K562 (cell line): ENCODE results near the gene REG3G. TPM values are rescaled to one million over a fixed set of nuclear protein-coding genes. Genes with fewer than 3 reads are reported as not detected.

ENCODE experiments used
- BMI1 ChIP-seq: fragments of 150-350 bp; IDR thresholded peaks from 2 replicates; pipeline ENCODE4 v1.6.1; 2014; ENCODE audit warnings: low read length
- DDX20 ChIP-seq: fragments of 450-650 bp; IDR thresholded peaks from 2 replicates; pipeline ENCODE4 v1.6.1; 2016; ENCODE audit warnings: missing genetic modification characterization, low read depth, mild to moderate bottlenecking, missing compliant biosample characterization, moderate library complexity
- MED1 ChIP-seq: sonication (generic); formaldehyde crosslinking; IDR thresholded peaks from 2 replicates; pipeline ENCODE4 v1.8.1; 2023; ENCODE audit warnings: missing genetic modification reagents, borderline replicate concordance
- RBM15 ChIP-seq: fragments of 200-400 bp; formaldehyde crosslinking; IDR thresholded peaks from 2 replicates; pipeline ENCODE4 v1.6.1; 2018; ENCODE audit warnings: mild to moderate bottlenecking, low read length, moderate library complexity; ENCODE audit not compliant: insufficient read depth
- TAF9B ChIP-seq: fragments of 450-650 bp; IDR thresholded peaks from 2 replicates; pipeline ENCODE4 v1.6.1; 2018; ENCODE audit warnings: mild to moderate bottlenecking; ENCODE audit not compliant: partially characterized antibody
- ZBTB40 ChIP-seq, 2 experiments: fragments of 450-650 bp in 1 of 2; sonication (generic) in 1 of 2; formaldehyde crosslinking in 1 of 2; IDR thresholded peaks; 2 replicates each; pipeline versions ENCODE4 v1.7.1 to v1.9.0; 2016 to 2022; ENCODE audit warnings: inconsistent platforms in 1 of 2, mild to moderate bottlenecking in 1 of 2, missing genetic modification reagents in 1 of 2
- polyA plus RNA-seq, 8 experiments: library from polyadenylated mRNA; depleted of rRNA in 4 of 8; stranded (reverse) in 5 of 8; unstranded in 3 of 8; fragments of >200 nt; fragmentation: Nextera tagmentation in 2 of 8; fragmentation: Illumina TruSeq in 1 of 8; extraction: Ambion mirVana in 2 of 8; extraction: Trizol in 1 of 8; gene quantifications; 2 replicates each; pipeline versions ENCODE4 v1.2.1 to v1.2.3, GENCODE V29; 2011 to 2014; ENCODE audit warnings: inconsistent platforms in 1 of 8, missing spikeins in 1 of 8
- total RNA-seq, 7 experiments: library from RNA; depleted of rRNA in 6 of 7; stranded (reverse); fragments of >200 nt in 6 of 7; fragmentation: Illumina TruSeq in 2 of 7; extraction: Trizol in 2 of 7; gene quantifications; 2 replicates each; pipeline versions ENCODE4 v1.2.1 to v1.2.3, GENCODE V29; 2011 to 2021; ENCODE audit warnings: low replicate concordance in 1 of 7

REG3G gene
- total and polyA plus RNA-seq, 9 of the 15 experiments (the other 6 are each of a cell fraction or from before 2014, with no cell fraction given), result not detected

DNA sequence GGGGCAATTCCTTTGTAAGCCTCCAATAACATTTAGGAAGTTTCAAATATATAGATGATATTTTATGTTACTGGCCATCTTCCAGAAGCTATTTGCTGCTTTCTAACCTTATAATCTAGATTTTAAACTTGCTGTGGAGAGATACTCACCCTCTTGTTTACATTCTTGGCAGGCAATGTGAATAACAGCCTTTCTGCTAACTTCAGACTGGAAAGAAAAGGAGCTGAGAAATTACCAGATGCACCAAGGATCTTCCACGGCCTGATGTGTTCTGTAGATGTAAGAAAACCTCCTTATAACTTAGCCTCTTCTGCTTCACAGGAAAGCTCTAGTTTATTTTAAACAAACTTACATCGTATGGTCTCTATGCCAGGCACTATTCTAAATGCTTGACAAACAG is 45.6 kb downstream of the REG3G start (continued):
- no peak for TF ChIP-seq BMI1
- TF ChIP-seq DDX20, result no peak
- no peak for TF ChIP-seq MED1 (CRISPR knock-in tag)
- no peak for TF ChIP-seq ZBTB40 (IDR thresholded peaks at IDR 0.05)
- no peak for TF ChIP-seq ZBTB40 (CRISPR knock-in tag; IDR thresholded peaks at IDR 0.05)
- no peak for TF ChIP-seq TAF9B
- no peak for TF ChIP-seq RBM15

Other genes with a start within 250 kb of the REG3G start
- gene REG1B, start 62.3 kb downstream of the REG3G start, total RNA-seq (2014; rRNA removed), result not detected in 2 replicates
- not detected in 2 replicates for gene REG1B, start 62.3 kb downstream of the REG3G start, total RNA-seq (2014; rRNA removed; fragmentation: Illumina TruSeq; extraction: Trizol)
- not detected in 2 replicates for gene REG1B, start 62.3 kb downstream of the REG3G start, total RNA-seq (2015; rRNA removed; fragmentation: Illumina TruSeq; extraction: Trizol)
- gene REG1B, start 62.3 kb downstream of the REG3G start, total RNA-seq (2021), result 2.0 and 2.3 TPM in 2 replicates
- gene REG1B, start 62.3 kb downstream of the REG3G start, polyA plus RNA-seq (2011; rRNA removed), result not detected in 2 replicates
- gene REG1B, start 62.3 kb downstream of the REG3G start, polyA plus RNA-seq (2014; fragmentation: Illumina TruSeq; extraction: Trizol), result not detected in 2 replicates
- gene REG1B, start 62.3 kb downstream of the REG3G start, polyA plus RNA-seq (2014; fragmentation: Nextera tagmentation; extraction: Ambion mirVana), result under 1 TPM in 1 of 2 experiments, not detected in 1; 0.15 TPM
- not detected in 2 replicates for gene REG1B, start 62.3 kb downstream of the REG3G start, polyA plus RNA-seq (2014; rRNA removed)
- not detected in 2 replicates for gene REG1A, start 94.8 kb downstream of the REG3G start, total RNA-seq (2014; rRNA removed)
- gene REG1A, start 94.8 kb downstream of the REG3G start, total RNA-seq (2014; rRNA removed; fragmentation: Illumina TruSeq; extraction: Trizol), result not detected in 2 replicates
- gene REG1A, start 94.8 kb downstream of the REG3G start, total RNA-seq (2015; rRNA removed; fragmentation: Illumina TruSeq; extraction: Trizol), result not detected in 2 replicates
- gene REG1A, start 94.8 kb downstream of the REG3G start, total RNA-seq (2021), result 3.1 and 4.9 TPM in 2 replicates
- gene REG1A, start 94.8 kb downstream of the REG3G start, polyA plus RNA-seq (2011; rRNA removed), result not detected in 2 replicates
- gene REG1A, start 94.8 kb downstream of the REG3G start, polyA plus RNA-seq (2014; fragmentation: Illumina TruSeq; extraction: Trizol), result not detected in 2 replicates
- gene REG1A, start 94.8 kb downstream of the REG3G start, polyA plus RNA-seq (2014; fragmentation: Nextera tagmentation; extraction: Ambion mirVana), result not detected
- gene REG1A, start 94.8 kb downstream of the REG3G start, polyA plus RNA-seq (2014; rRNA removed), result not detected in 2 replicates
- not detected in 2 replicates for gene REG3A, start 134.1 kb downstream of the REG3G start, total RNA-seq (2014; rRNA removed)
- not detected in 2 replicates for gene REG3A, start 134.1 kb downstream of the REG3G start, total RNA-seq (2014; rRNA removed; fragmentation: Illumina TruSeq; extraction: Trizol)
- gene REG3A, start 134.1 kb downstream of the REG3G start, total RNA-seq (2015; rRNA removed; fragmentation: Illumina TruSeq; extraction: Trizol), result not detected in 2 replicates
- 0.31 TPM in 1 of 2 replicates, not detected in the other for gene REG3A, start 134.1 kb downstream of the REG3G start, total RNA-seq (2021)
- gene REG3A, start 134.1 kb downstream of the REG3G start, polyA plus RNA-seq (2011; rRNA removed), result not detected in 2 replicates
- not detected in 2 replicates for gene REG3A, start 134.1 kb downstream of the REG3G start, polyA plus RNA-seq (2014; fragmentation: Illumina TruSeq; extraction: Trizol)
- gene REG3A, start 134.1 kb downstream of the REG3G start, polyA plus RNA-seq (2014; fragmentation: Nextera tagmentation; extraction: Ambion mirVana), result not detected
- gene REG3A, start 134.1 kb downstream of the REG3G start, polyA plus RNA-seq (2014; rRNA removed), result not detected in 2 replicates